ENCODE measurements around the gene FN3K.
A peak's percentile ranks its signal among the peaks of the same experiment; 100 is the strongest.
"Not testable (repeated sequence)": the region's sequence is repeated elsewhere in the genome, so short reads cannot be mapped to it uniquely, and the experiment has no call there.

Gene FN3K

GRCh38 chr17:82737967-82738877, 2.8 kb downstream of the FN3K start:
- DNase-seq = no peak

- no peak for DNase-seq
Observed at GRCh38 chr17:82740906-82741759, 5.7 kb downstream of the FN3K start.

- DNase-seq = no peak
Observed at GRCh38 chr17:82743344-82744219, 8.2 kb downstream of the FN3K start.

GRCh38 chr17:82744736-82745135, 9.3 kb downstream of the FN3K start:
- DNase-seq = not testable (repeated sequence)

GRCh38 chr17:82745524-82745923, 10.1 kb downstream of the FN3K start:
- DNase-seq = no peak

- no peak for DNase-seq
Observed at GRCh38 chr17:82748756-82749155, 13.3 kb downstream of the FN3K start.

GRCh38 chr17:82750241-82750908, 15.0 kb downstream of the FN3K start:
- no peak for DNase-seq

GRCh38 chr17:82751171-82751570, 15.8 kb downstream of the FN3K start:
- DNase-seq = no peak

GRCh38 chr17:82751571-82752370, 16.4 kb downstream of the FN3K start, which contains the start of gene TBCD:
Gene TBCD (plus strand): TSS chr17:82752065. CDS start chr17:82752194, 129 bp downstream.
- peak; percentile 93 for DNase-seq

- no peak for DNase-seq
Observed at GRCh38 chr17:82752371-82753200, 17.2 kb downstream of the FN3K start.

- DNase-seq = no peak
Observed at GRCh38 chr17:82753201-82753464, 17.7 kb downstream of the FN3K start.

- DNase-seq = peak; percentile 64
Observed at GRCh38 chr17:82754297-82755208, 19.1 kb downstream of the FN3K start.

GRCh38 chr17:82756166-82756565, 20.8 kb downstream of the FN3K start:
- DNase-seq = no peak

GRCh38 chr17:82765371-82765770, 30.0 kb downstream of the FN3K start:
- peak; percentile 10 for DNase-seq

GRCh38 chr17:82767041-82767754, 31.8 kb downstream of the FN3K start:
- DNase-seq = peak; percentile 40

GRCh38 chr17:82769041-82769440, 33.6 kb downstream of the FN3K start:
- DNase-seq = peak; percentile 18

- no peak for DNase-seq
Observed at GRCh38 chr17:82772026-82772425, 36.6 kb downstream of the FN3K start.

- DNase-seq = not testable (repeated sequence)
Observed at GRCh38 chr17:82774456-82774855, 39.0 kb downstream of the FN3K start.

All from right forelimb (tissue), 1 donor.